ENCODE measurements around the gene IFTAP. TPM values are rescaled to one million over a fixed set of nuclear protein-coding genes. Genes with fewer than 3 reads are reported as not detected.

IFTAP gene
- total and polyA plus RNA-seq, 2 of the 13 experiments (the other 11 are each of a cell fraction or from before 2014, with no cell fraction given), result 11.3 to 29.4 TPM

DNA sequence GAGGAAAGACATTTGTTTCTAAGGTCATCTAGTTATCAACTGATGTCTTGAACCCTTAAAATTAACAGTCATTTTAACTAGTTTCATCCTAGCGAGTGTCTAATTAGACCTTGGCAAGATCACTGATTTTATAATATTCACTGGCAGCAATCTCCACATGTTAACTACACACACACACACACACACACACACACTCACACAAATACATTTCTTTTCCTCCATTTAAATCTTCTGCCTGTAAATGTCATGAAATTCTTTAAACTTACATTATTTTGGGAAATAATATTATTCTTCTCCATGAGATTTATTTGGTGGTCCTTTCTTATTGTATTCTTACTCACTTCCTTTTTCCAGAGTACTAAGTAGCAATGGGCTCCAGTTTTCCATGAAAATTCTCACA lies 2.9 kb upstream of the IFTAP start:
- Histone ChIP-seq H2AFZ (ENCODE audit: low read length) (no peak overlapping the region), H3K9ac (ENCODE audit: insufficient read depth, low read depth, low read length) (no peak overlapping the region), H3K4me2 (ENCODE audit: low read depth, low read length) (no peak overlapping the region), H3K4me1 (ENCODE audit: insufficient read depth, low read length) (peaks cover 14% of the 10 kb centered on the region; the same call in 1 of the 2 replicates), H3K27me3 (ENCODE audit: control insufficient read depth in 1 of 2, insufficient read depth in 2 of 2, low read length in 2 of 2) (peaks cover 0 to 3% of the 10 kb centered on the region in 2 experiments; a peak in 1 of 5 replicates), H3K4me3 (replicated peaks in 1 of 3; ENCODE audit: insufficient read depth in 1 of 3, low read depth in 2 of 3, low read length in 3 of 3) (no peak overlapping the region), H3K9me3 (ENCODE audit: low read length) (no peaks in the 10 kb centered on the region), H4K20me1 (ENCODE audit: insufficient read depth, low read length) (no peaks in the 10 kb centered on the region), H3K36me3 (replicated peaks in 1 of 2; ENCODE audit: control insufficient read depth in 1 of 2, insufficient read depth in 2 of 2, low read length in 2 of 2) (no peaks in the 10 kb centered on the region), H3K27ac (ENCODE audit: extremely low read length, insufficient read depth, low read length) (no peak overlapping the region), H3K79me2 (ENCODE audit: insufficient read depth, low read length) (no peaks in the 10 kb centered on the region)
- CTCF ChIA-PET (ENCODE audit: low intra/inter-chr PET ratio, low total read pairs), result no interaction called here
- ATAC-seq, result no peak
- POLR2A ChIA-PET, result no interaction called here
- WGBS (ENCODE audit: low lambda C conversion rate), result 0% methylated on average over 1 of the region's 1 CpG
- no TSS peak for BruUV-seq (replicated peaks)
- TF ChIP-seq BORCS8-MEF2B (CRISPR knock-in tag; IDR thresholded peaks at IDR 0.05) (no peak), MEIS2 (CRISPR knock-in tag; IDR thresholded peaks at IDR 0.05) (no peak), GTF2F1 (IDR thresholded peaks at IDR 0.05; ENCODE audit: low read length) (no peak), ZNF691 (CRISPR knock-in tag; IDR thresholded peaks at IDR 0.05; ENCODE audit: borderline replicate concordance, low read depth) (no peak)
- TF ChIP-seq, protein P1, sequence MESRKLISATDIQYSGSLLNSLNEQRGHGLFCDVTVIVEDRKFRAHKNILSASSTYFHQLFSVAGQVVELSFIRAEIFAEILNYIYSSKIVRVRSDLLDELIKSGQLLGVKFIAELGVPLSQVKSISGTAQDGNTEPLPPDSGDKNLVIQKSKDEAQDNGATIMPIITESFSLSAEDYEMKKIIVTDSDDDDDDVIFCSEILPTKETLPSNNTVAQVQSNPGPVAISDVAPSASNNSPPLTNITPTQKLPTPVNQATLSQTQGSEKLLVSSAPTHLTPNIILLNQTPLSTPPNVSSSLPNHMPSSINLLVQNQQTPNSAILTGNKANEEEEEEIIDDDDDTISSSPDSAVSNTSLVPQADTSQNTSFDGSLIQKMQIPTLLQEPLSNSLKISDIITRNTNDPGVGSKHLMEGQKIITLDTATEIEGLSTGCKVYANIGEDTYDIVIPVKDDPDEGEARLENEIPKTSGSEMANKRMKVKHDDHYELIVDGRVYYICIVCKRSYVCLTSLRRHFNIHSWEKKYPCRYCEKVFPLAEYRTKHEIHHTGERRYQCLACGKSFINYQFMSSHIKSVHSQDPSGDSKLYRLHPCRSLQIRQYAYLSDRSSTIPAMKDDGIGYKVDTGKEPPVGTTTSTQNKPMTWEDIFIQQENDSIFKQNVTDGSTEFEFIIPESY (CRISPR knock-in tag; IDR thresholded peaks at IDR 0.05), result no peak
- intact Hi-C loops (cut with micrococcal nuclease; ENCODE audit: unreplicated experiment), result no loop called here
- DNase-seq (ENCODE audit: low spot score), result no peak
- in situ Hi-C loops (cut with HindIII; ENCODE audit: extremely low pct_ligation_motif_present, low pct_unique_long_range_greater_than_20kb), result no loop called here
- FAIRE-seq, result no peak

DNA sequence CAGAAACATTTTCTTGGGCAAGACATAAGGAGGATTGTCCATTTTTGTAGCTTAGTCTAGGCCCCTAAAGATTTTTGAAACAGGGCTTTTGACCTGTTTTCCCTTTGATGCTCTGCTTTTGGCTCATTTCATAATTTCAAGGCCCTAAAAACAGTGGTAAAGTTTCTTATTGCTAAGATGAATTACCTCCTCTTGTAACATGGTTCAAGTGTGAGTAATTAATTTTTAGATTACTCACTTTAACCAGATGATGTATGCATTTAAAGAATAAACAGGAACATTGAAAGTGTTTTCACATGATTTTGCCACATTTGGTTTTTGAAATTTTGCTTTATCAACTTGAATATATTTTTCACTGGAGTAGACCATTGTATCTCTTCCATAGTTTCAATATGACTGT lies 2.6 kb downstream of the IFTAP start:
- Histone ChIP-seq H3K79me2 (ENCODE audit: insufficient read depth, low read length) (no peaks in the 10 kb centered on the region), H3K4me2 (ENCODE audit: low read depth, low read length) (no peak overlapping the region), H3K4me3 (replicated peaks in 1 of 3; ENCODE audit: insufficient read depth in 1 of 3, low read depth in 2 of 3, low read length in 3 of 3) (no peak overlapping the region), H3K27me3 (ENCODE audit: control insufficient read depth in 1 of 2, insufficient read depth in 2 of 2, low read length in 2 of 2) (peaks cover 0 to 3% of the 10 kb centered on the region in 2 experiments; a peak in 1 of 5 replicates), H3K36me3 (replicated peaks in 1 of 2; ENCODE audit: control insufficient read depth in 1 of 2, insufficient read depth in 2 of 2, low read length in 2 of 2) (no peaks in the 10 kb centered on the region), H3K9ac (ENCODE audit: insufficient read depth, low read depth, low read length) (no peak overlapping the region), H4K20me1 (ENCODE audit: insufficient read depth, low read length) (no peaks in the 10 kb centered on the region), H3K27ac (ENCODE audit: extremely low read length, insufficient read depth, low read length) (no peak overlapping the region), H3K9me3 (ENCODE audit: low read length) (no peaks in the 10 kb centered on the region), H3K4me1 (ENCODE audit: insufficient read depth, low read length) (peaks cover 14% of the 10 kb centered on the region; the same call in 1 of the 2 replicates), H2AFZ (ENCODE audit: low read length) (no peak overlapping the region)
- TF ChIP-seq ZNF512 (CRISPR knock-in tag; IDR thresholded peaks at IDR 0.05) (no peak), RNF219 (CRISPR knock-in tag; IDR thresholded peaks at IDR 0.05) (no peak)
- ChIA-PET CTCF (ENCODE audit: low intra/inter-chr PET ratio, low total read pairs) (no interaction called here), POLR2A (no interaction called here)
- BruUV-seq (replicated peaks), result no TSS peak
- intact Hi-C loops (cut with micrococcal nuclease; ENCODE audit: unreplicated experiment), result no loop called here
- DNase-seq (ENCODE audit: low spot score) (no peak), FAIRE-seq (no peak), ATAC-seq (no peak)
- in situ Hi-C loops (cut with HindIII; ENCODE audit: extremely low pct_ligation_motif_present, low pct_unique_long_range_greater_than_20kb), result no loop called here

Measured in HepG2 (cell line).